SK-N-MC (cell line): ENCODE measurements around the gene TERT.

ENCODE experiments used
- DNase-seq: peaks from one replicate; pipeline ENCODE4 v3.0.0-alpha.2; 2011; ENCODE audit warnings: low read depth, low spot score
- H3K27ac ChIP-seq: fragments of 200-600 bp; sonication (generic); 2 replicates; pipeline ENCODE4 v1.5.1; 2016; ENCODE audit warnings: mixed run types
- H3K36me3 ChIP-seq: fragments of 200-600 bp; sonication (generic); 2 replicates; pipeline ENCODE4 v1.6.1; 2017; ENCODE audit warnings: antibody characterized with exemption, low read length, mixed read lengths; ENCODE audit not compliant: insufficient read depth
- H3K4me3 ChIP-seq: fragments of 200-600 bp; sonication (generic); 2 replicates; pipeline ENCODE4 v1.5.1; 2016
- H3K9ac ChIP-seq: fragments of 200-600 bp; sonication (generic); 2 replicates; pipeline ENCODE4 v1.8.0; 2017; ENCODE audit warnings: mixed run types, mixed read lengths; ENCODE audit not compliant: insufficient read length
- H3K9me3 ChIP-seq: fragments of 200-600 bp; sonication (generic); 2 replicates; pipeline ENCODE4 v1.6.1; 2017; ENCODE audit warnings: low read depth, mild to moderate bottlenecking, antibody characterized with exemption, low read length, moderate library complexity, mixed read lengths
- EZH2 ChIP-seq: fragments of 200-600 bp; sonication (generic); IDR thresholded peaks from one replicate; pipeline ENCODE4 v1.6.1; 2017; ENCODE audit warnings: antibody characterized with exemption
- FOXP2 ChIP-seq: optimal IDR thresholded peaks from 2 replicates; pipeline ENCODE3; 2011; ENCODE audit warnings: mild to moderate bottlenecking, moderate library complexity; ENCODE audit not compliant: insufficient read depth; ENCODE audit errors: extremely low read length, control extremely low read depth
- POLR2AphosphoS5 ChIP-seq: IDR thresholded peaks from 2 replicates; pipeline ENCODE4 v1.6.1; 2012; ENCODE audit warnings: mild to moderate bottlenecking, low read depth, low read length, borderline replicate concordance

Gene TERT

DNA sequence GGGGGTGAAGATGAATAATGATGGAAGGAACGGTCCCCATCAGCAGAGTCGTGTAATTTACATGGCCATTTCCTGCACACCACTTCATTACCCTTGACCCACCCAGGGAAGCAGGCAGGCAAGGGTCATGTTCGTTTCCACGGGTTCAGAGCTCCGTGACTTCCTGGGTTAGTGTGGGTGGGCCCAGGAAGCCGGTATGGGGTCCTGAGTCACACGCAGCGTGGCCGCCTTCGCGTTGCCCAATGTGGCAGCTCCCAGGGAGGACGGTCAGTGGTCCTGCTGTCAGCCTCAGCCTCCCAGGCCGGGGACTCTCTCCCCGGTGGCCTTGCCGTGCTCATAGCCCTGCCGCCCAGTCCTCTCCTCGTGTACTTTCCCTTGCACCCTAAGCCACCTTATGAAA, 5.1 kb upstream of the TERT start:
- H3K4me3 ChIP-seq, result no peak overlapping the region
- H3K9me3 ChIP-seq, result no peaks in the 10 kb centered on the region
- no peaks in the 10 kb centered on the region for H3K36me3 ChIP-seq
- H3K9ac ChIP-seq, result no peak overlapping the region
- DNase-seq, result no peak
- TF ChIP-seq POLR2AphosphoS5, result no peak
- TF ChIP-seq EZH2, result no peak
- no peak for TF ChIP-seq FOXP2
- H3K27ac ChIP-seq, result no peak overlapping the region

DNA sequence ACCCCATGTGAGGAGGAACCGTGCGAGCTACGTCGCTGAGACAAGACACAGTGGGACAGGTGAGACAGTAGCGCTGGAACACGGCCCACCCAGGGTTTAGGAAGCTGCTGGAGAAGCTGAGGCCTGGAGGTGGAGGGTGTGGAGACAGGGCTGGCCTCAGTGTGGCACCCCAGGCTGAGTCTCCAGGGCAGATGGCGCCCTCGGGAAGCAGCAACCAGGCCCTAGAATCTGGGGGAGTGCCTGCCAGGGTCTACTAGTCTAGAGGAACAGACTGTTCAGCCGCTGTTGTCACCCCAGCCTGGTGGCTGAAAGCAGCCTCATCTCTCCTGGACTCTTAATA, 4.6 kb upstream of the TERT start:
- Histone ChIP-seq H3K36me3 (no peaks in the 10 kb centered on the region), H3K9me3 (no peaks in the 10 kb centered on the region), H3K27ac (no peak overlapping the region), H3K4me3 (no peak overlapping the region), H3K9ac (no peak overlapping the region)
- DNase-seq, result no peak
- TF ChIP-seq POLR2AphosphoS5, result no peak
- no peak for TF ChIP-seq FOXP2
- no peak for TF ChIP-seq EZH2

DNA sequence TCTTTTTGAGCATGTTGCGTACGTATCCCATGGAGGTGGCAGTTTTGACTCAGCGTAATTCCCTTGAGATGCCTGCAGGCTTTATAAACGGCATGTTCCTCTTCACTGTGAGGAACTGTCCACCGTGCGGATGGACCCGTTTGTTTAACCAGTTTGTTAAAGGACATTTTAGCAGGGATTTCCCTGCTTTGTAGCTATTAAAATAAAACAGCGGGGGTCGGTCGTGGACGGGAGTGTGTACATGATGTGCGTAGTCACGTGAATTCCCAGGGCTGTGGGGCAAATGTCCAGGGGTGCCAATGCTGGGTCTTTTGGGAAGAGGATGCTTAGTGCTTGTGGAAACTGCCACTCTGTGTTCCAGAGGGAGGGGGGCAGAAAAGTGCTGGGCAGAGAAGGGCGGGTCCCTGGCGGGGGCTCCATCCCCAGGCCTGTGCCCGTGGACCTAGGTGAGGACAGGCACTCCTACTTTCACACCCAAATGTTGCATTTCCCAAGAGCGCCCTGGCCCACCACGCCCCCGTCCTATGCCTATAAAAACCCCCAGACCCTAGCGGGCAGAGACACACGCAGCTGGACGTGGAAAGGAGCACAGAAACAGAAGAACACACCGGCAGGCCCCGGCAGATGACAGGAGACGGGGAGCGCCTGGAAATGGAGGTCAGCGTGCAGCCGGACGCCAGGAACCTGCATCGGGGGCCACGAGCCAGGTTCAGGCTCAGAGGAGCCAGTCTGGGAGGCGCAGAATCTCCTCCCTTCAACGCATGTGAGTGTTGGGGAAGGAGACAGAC, 4.0 kb upstream of the TERT start:
- Histone ChIP-seq H3K4me3 (no peak overlapping the region), H3K27ac (no peak overlapping the region), H3K9me3 (no peaks in the 10 kb centered on the region), H3K36me3 (no peaks in the 10 kb centered on the region), H3K9ac (no peak overlapping the region)
- no peak for DNase-seq
- TF ChIP-seq FOXP2, result no peak
- no peak for TF ChIP-seq EZH2
- TF ChIP-seq POLR2AphosphoS5, result no peak

DNA sequence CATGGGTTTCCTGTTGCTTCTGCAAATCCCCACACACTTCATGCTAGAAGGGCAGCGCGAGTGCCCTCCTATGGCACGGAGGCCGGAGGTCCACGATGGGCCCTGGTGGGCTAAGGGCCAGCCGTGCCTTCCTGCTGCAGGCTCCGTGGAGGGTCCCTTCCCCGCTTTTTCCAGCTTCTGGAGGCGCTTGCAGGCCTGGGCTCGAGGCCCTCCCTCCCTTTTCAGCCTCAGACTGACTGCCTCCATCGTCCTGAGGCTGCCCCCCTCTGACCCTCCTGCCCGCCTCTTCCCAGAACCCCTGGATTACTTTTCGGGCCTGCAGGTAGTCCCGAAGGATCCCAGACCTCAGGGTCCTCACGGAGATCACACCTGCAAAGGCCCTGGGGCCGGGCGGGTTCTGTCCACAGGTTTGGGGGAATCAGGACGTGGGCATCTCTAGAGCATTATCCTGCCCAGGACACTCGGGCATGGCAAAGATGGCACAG, 3.2 kb upstream of the TERT start:
- TF ChIP-seq POLR2AphosphoS5 (no peak), FOXP2 (no peak), EZH2 (no peak)
- H3K27ac ChIP-seq, result no peak overlapping the region
- no peaks in the 10 kb centered on the region for H3K9me3 ChIP-seq
- H3K9ac ChIP-seq, result no peak overlapping the region
- H3K36me3 ChIP-seq, result no peaks in the 10 kb centered on the region
- DNase-seq, result no peak
- H3K4me3 ChIP-seq, result no peak overlapping the region

DNA sequence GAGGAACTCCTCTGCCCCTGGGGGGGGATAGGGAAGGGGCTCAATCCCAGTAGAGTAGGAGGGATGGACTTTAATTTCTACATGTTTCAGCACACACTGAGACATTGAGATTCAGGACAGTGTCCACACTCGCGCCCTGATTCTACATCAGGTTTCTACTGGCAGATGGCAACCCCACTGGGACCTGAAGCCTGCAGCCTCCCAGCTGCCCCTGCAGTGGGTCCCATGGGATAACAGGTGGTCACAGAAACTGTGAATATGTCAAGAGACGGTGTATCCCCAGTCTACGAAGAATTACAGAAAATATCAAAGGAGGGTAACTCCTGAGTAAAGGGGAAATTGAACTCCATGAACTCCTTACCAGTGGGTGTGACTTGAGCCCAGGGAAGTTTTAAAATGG, 2.4 kb upstream of the TERT start:
- no peak for DNase-seq
- Histone ChIP-seq H3K9ac (no peak overlapping the region), H3K27ac (no peak overlapping the region), H3K36me3 (no peaks in the 10 kb centered on the region), H3K9me3 (no peaks in the 10 kb centered on the region), H3K4me3 (no peak overlapping the region)
- no peak for TF ChIP-seq EZH2
- no peak for TF ChIP-seq POLR2AphosphoS5
- no peak for TF ChIP-seq FOXP2

DNA sequence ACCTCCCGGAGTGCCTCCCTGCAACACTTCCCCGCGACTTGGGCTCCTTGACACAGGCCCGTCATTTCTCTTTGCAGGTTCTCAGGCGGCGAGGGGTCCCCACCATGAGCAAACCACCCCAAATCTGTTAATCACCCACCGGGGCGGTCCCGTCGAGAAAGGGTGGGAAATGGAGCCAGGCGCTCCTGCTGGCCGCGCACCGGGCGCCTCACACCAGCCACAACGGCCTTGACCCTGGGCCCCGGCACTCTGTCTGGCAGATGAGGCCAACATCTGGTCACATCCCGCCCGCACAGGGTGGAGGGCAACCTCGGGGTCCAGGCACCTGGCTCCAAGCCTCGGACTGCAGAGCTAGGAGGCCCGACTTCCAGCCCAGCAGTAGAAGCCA, 776 bp upstream of the TERT start:
- TF ChIP-seq FOXP2, result no peak
- no peak for TF ChIP-seq POLR2AphosphoS5
- no peak for TF ChIP-seq EZH2
- H3K4me3 ChIP-seq, result no peak overlapping the region
- H3K27ac ChIP-seq, result no peak overlapping the region
- H3K9me3 ChIP-seq, result no peaks in the 10 kb centered on the region
- no peak overlapping the region for H3K9ac ChIP-seq
- no peak for DNase-seq
- H3K36me3 ChIP-seq, result no peaks in the 10 kb centered on the region

DNA sequence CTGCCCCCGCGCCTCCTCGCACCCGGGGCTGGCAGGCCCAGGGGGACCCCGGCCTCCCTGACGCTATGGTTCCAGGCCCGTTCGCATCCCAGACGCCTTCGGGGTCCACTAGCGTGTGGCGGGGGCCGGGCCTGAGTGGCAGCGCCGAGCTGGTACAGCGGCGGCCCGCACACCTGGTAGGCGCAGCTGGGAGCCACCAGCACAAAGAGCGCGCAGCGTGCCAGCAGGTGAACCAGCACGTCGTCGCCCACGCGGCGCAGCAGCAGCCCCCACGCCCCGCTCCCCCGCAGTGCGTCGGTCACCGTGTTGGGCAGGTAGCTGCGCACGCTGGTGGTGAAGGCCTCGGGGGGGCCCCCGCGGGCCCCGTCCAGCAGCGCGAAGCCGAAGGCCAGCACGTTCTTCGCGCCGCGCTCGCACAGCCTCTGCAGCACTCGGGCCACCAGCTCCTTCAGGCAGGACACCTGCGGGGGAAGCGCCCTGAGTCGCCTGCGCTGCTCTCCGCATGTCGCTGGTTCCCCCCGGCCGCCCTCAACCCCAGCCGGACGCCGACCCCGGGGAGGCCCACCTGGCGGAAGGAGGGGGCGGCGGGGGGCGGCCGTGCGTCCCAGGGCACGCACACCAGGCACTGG, 548 bp downstream of the TERT start:
- Histone ChIP-seq H3K9ac (no peak overlapping the region), H3K27ac (no peak overlapping the region)

DNA sequence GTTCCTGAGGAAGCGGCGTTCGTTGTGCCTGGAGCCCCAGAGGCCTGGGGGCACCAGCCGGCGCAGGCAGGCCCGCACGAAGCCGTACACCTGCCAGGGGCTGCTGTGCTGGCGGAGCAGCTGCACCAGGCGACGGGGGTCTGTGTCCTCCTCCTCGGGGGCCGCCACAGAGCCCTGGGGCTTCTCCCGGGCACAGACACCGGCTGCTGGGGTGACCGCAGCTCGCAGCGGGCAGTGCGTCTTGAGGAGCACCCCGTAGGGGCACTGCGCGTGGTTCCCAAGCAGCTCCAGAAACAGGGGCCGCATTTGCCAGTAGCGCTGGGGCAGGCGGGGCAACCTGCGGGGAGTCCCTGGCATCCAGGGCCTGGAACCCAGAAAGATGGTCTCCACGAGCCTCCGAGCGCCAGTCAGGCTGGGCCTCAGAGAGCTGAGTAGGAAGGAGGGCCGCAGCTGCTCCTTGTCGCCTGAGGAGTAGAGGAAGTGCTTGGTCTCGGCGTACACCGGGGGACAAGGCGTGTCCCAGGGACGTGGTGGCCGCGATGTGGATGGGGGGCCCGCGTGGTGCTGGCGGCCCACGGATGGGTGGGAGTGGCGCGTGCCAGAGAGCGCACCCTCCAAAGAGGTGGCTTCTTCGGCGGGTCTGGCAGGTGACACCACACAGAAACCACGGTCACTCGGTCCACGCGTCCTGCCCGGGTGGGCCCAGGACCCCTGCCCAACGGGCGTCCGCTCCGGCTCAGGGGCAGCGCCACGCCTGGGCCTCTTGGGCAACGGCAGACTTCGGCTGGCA, 1.3 kb downstream of the TERT start:
- no peak overlapping the region for H3K4me3 ChIP-seq
- H3K9me3 ChIP-seq, result no peaks in the 10 kb centered on the region
- H3K36me3 ChIP-seq, result no peaks in the 10 kb centered on the region
- no peak for TF ChIP-seq EZH2
- TF ChIP-seq FOXP2, result no peak
- TF ChIP-seq POLR2AphosphoS5, result no peak
- H3K27ac ChIP-seq, result no peak overlapping the region
- H3K9ac ChIP-seq, result no peak overlapping the region
- no peak for DNase-seq

More for the DNA sequence above, 548 bp downstream of the TERT start:
- no peak for DNase-seq
- Histone ChIP-seq H3K9me3 (no peaks in the 10 kb centered on the region), H3K36me3 (no peaks in the 10 kb centered on the region), H3K4me3 (peak overlapping the region; percentile 54)
- TF ChIP-seq EZH2, result no peak
- TF ChIP-seq FOXP2, result no peak
- no peak for TF ChIP-seq POLR2AphosphoS5
